Measurements from ENCODE around the gene AIG1. TPM values are rescaled to one million over a fixed set of nuclear protein-coding genes. Genes with fewer than 3 reads are reported as not detected.

The AIG1 gene
- total and polyA plus RNA-seq, 2 of the 4 experiments (the other 2 are of a cell fraction): 21.3 to 27.1 TPM

GRCh38 chr6:143068001-143068400 lies 7.3 kb downstream of the AIG1 start:
- BruUV-seq (replicated peaks): no TSS peak

More at GRCh38 chr6:143068001-143068400, 7.3 kb downstream of the AIG1 start:
- ATAC-seq (ENCODE audit: low read depth) (no peak), DNase-seq (no peak)
- Histone ChIP-seq H2BK20ac (ENCODE audit: low read depth, low read length) (no peak overlapping the region), H3K79me1 (ENCODE audit: low read depth in 1 of 2, low read length in 2 of 2) (peaks cover 3 to 8% of the 10 kb centered on the region in 2 experiments; a peak in 2 of 4 replicates), H3K23ac (ENCODE audit: low read depth, low read length) (no peak overlapping the region), H2AFZ (replicated peaks; ENCODE audit: low read length, poor library complexity) (no peak overlapping the region), H2BK120ac (ENCODE audit: low read depth, low read length) (no peak overlapping the region), H3K4me2 (ENCODE audit: low read depth, low read length) (no peak overlapping the region), H3K4me1 (ENCODE audit: control insufficient read depth, insufficient read depth, low read length) (no peaks in the 10 kb centered on the region), H3K9me1 (ENCODE audit: insufficient read depth, low read length) (no peaks in the 10 kb centered on the region), H3K9me3 (ENCODE audit: control insufficient read depth, insufficient read depth, low read length) (no peaks in the 10 kb centered on the region), H3K4ac (ENCODE audit: low read depth, low read length) (no peak overlapping the region), H2BK5ac (ENCODE audit: low read depth, low read length, poor library complexity, severe bottlenecking) (no peak overlapping the region), H4K91ac (ENCODE audit: insufficient read depth, low read depth, low read length) (no peak overlapping the region), H3K4me3 (ENCODE audit: insufficient read depth, low read depth, low read length) (no peak overlapping the region), H3K18ac (ENCODE audit: low read depth, low read length) (no peak overlapping the region), H3K14ac (replicated peaks; ENCODE audit: low read depth, low read length) (no peak overlapping the region), H3K56ac (ENCODE audit: extremely low read depth, insufficient read depth, low read length) (no peak overlapping the region), H2BK15ac (ENCODE audit: low read depth, low read length) (no peak overlapping the region), H2AK9ac (replicated peaks; ENCODE audit: low read depth, low read length, poor library complexity) (no peak overlapping the region), H3K27ac (ENCODE audit: insufficient read depth, low read length) (no peak overlapping the region), H3K36me3 (ENCODE audit: control insufficient read depth, insufficient read depth, low read length) (no peaks in the 10 kb centered on the region), H4K8ac (ENCODE audit: low read depth in 2 of 2, low read length in 2 of 2) (no peak overlapping the region), H4K20me1 (ENCODE audit: insufficient read depth, low read length) (no peaks in the 10 kb centered on the region), H4K5ac (ENCODE audit: low read depth, low read length) (no peak overlapping the region), H3K27me3 (ENCODE audit: control insufficient read depth, insufficient read depth, low read length) (no peaks in the 10 kb centered on the region), H2AK5ac (ENCODE audit: low read depth, low read length) (no peak overlapping the region), H3K9ac (ENCODE audit: low read depth, low read length) (no peak overlapping the region)
- dilution Hi-C loops (cut with HindIII; ENCODE audit: low sequenced_read_pairs, unreplicated experiment): no loop called here
- ChIA-PET POLR2A (ENCODE audit: unreplicated experiment) (no interaction called here), CTCF (no interaction called here)
- no CpG with 5 or more reads among the region's 1 CpG for WGBS, 2 experiments (ENCODE audit: extremely low coverage in 2 of 2, insufficient read length in 1 of 2)
- TF ChIP-seq MAZ (IDR thresholded peaks at IDR 0.05; ENCODE audit: borderline replicate concordance, low read depth, low read length): no peak
- TF ChIP-seq CHD1 (IDR thresholded peaks at IDR 0.05; ENCODE audit: low read depth, low read length): no peak
- TF ChIP-seq CEBPB (IDR thresholded peaks at IDR 0.05; ENCODE audit: low read depth, low read length): no peak
- in situ Hi-C loops (cut with MboI; ENCODE audit: low sequenced_read_pairs): no loop called here
- intact Hi-C loops (cut with micrococcal nuclease): no loop called here
